OCI-M2 (cell line): Measurements from ENCODE around the gene DTX3L.

Experiments used
- DNase-seq: peaks from one replicate; lab custom pipeline; 2025; ENCODE audit not compliant: unreplicated experiment; lab: John Stamatoyannopoulos, UW

The DTX3L gene

DNA sequence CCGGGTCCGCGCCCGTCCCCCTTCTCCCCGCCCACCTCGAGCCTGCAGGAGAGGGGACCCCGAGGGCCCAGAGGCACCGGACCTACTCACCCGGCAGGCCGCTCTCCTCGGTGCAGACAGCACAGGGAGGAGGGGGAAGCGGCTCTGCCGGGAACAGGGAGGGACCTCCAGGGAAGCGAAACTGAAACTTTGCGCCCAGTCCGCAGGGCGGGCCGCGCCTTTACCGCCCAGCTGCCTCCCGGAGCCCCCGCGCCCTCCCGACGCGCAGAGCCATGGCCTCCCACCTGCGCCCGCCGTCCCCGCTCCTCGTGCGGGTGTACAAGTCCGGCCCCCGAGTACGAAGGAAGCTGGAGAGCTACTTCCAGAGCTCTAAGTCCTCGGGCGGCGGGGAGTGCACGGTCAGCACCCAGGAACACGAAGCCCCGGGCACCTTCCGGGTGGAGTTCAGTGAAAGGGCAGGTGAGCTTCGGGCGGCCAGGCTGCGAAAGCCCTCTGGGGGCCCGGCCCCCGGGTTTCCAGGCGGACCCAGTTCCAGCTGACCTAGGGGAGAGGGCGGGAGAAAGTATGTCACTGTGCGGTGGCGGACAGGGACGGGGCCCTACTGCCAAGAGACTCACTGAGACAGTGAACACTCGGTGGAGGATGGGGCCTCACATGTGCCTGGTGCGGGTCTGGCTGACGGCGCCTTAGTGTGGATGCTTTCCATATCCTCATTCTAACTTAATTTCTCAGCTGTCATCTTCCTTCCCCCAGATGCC lies at the start of gene DTX3L, which contains the start of gene PARP9:
DTX3L (plus strand) TSS at position 184 of the 758 bp plus-strand sequence; CDS start at position 273, 89 bp downstream.
PARP9 (minus strand) TSS at position 146 of the 758 bp plus-strand sequence. CDS start 4,680 bp downstream, outside the sequence.
- no peak for DNase-seq

DNA sequence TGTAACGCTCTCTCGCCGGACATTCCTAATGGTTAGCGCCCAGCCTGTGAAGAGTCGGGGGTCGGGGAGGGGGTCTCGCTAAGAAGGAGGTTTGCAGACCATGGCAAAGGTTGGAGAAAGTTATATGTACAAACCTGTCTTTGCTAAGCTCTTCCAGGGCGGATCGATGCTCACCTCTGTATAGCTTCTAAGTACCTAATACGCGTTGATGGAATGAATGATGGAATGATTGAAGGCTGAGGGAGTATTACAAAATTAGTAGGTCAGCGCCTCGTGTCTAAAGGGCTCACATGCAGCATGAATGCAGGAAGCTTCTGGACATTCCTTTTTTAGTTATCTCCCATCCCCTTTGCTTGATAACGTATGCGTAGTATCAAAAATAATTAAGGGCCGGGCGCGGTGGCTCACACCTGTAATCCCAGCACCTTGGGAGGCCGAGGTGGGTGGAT lies 49.1 kb upstream of the DTX3L start:
- no peak for DNase-seq

- no peak for DNase-seq
These were observed 48.3 kb upstream of the DTX3L start for GRCh38 chr3:122515870-122516269.

DNA sequence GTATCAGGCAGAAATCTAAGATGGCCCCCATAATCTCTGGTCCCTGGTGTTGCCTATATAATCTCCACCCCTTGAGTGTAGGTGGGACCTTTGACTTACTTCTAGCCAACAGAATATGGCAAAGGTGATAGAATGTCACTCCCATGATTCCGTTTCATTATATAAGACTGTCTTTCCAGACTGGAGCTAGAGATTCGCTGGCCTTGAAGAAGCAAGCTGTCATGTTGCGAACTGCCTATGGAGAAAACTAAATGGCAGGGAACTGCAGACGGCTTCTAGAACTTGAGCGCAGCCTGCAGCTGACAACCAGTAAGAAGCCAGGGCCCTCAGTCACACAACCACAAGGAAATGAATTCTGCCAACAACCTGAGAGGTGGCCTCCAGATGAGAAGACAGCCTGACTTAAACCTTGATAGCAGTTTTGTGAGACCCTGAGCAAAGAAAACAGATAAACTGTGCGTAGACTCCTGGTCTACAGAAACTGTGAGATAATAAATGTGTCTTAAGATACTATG lies 47.2 kb upstream of the DTX3L start:
- no peak for DNase-seq

GRCh38 chr3:122519693-122520092 lies 44.4 kb upstream of the DTX3L start:
- no peak for DNase-seq

- DNase-seq: no peak
These were observed 43.3 kb upstream of the DTX3L start for GRCh38 chr3:122520861-122521260.

- DNase-seq: no peak
These were observed 40.8 kb upstream of the DTX3L start for GRCh38 chr3:122523317-122523716.

GRCh38 chr3:122530164-122530563 lies 34.0 kb upstream of the DTX3L start:
- no peak for DNase-seq

DNA sequence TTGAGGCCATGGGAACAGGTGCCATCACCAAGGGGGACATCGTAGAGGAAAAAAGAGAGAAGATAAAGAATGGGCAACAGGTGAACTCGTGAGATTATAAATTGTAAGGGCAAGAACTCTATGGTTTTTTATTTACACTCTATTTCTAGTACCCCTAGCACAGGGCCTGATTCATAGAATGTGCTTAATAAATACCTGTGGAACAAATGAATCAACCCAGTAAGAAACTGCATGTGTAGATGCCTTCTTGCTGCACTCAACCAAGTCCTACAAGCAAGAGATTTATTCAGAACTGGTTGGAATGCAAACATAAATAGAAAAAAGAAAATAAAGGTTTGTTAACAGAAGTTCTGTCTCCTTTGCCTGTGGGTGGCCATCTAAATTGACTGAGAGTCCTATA lies 30.7 kb upstream of the DTX3L start:
- no peak for DNase-seq

DNA sequence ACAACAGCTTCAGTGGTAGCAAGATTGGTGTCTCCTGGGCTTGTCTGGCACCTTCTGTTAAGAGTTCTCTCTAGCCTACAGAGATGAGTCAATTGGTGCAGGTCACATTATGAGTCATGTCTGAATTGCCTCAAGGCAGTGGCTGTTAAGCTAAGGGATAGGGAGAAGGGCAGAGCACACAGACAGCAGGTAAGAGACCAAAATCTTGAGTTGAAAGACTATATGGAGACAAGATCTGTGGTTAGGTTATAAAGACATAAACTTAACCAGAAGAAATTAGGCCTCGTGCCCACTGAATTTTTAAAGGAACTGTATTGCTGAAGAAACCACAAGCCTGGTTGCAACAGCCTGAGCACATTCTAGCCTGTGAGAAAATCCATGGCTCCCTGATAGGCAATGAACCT lies 30.2 kb upstream of the DTX3L start:
- DNase-seq: no peak

GRCh38 chr3:122535964-122536631 lies 28.0 kb upstream of the DTX3L start:
- no peak for DNase-seq

DNA sequence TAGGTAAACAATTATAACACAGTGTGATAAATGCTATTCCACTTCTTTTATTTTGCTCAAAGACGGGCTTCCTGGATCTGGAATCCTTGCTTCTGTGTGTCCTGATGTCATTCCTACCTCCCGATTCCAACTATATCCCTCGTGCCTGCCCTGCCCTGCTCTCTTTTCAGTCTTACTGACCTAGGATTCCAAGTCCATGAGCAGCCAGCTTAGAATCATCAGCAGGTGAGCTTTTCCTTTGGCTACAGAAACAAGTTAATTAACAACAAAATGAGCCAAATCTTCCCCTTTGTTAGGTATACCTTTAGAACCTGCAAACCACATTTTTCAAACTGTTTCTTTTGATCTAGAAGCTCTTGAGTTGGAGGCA lies 27.5 kb upstream of the DTX3L start:
- no peak for DNase-seq

GRCh38 chr3:122538956-122539490 lies 25.1 kb upstream of the DTX3L start:
- no peak for DNase-seq

DNA sequence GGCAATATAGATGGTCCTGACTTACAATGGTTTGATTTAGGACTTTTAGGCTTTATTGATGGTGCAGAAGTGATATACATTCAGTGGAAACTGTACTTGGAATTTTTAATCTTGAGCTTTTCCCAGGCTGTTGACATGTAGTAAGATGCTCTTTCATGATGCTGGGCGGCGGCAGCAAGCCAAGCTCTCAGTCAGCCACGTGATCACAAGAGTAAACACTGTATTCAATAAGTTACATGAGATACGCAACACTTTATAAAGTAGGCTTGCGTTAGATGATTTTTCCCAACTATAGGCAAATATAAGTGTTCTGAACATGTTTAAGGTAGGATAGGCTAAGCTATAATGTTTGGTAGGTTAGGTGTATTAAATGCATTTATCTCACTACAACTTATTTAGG lies 18.0 kb upstream of the DTX3L start:
- no peak for DNase-seq

DNA sequence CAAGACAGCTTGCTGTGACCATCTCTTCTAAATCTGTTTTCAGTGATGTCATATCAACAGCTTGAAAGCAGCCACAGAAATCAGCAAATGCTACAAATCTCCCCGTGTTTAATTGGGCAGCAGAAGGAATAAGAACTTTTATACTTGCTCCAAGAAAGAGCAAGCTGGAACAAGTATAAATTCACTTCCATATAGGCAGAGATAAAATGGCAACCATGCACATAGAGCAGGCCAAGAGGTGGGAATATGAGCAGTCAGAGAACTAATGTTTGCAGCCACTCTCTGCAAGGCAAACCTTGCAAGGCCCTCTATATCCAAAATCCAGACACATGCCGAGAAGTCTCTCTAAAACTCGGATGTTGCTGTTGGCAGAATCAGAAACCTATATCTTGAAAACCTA lies 16.1 kb upstream of the DTX3L start:
- DNase-seq: no peak

DNA sequence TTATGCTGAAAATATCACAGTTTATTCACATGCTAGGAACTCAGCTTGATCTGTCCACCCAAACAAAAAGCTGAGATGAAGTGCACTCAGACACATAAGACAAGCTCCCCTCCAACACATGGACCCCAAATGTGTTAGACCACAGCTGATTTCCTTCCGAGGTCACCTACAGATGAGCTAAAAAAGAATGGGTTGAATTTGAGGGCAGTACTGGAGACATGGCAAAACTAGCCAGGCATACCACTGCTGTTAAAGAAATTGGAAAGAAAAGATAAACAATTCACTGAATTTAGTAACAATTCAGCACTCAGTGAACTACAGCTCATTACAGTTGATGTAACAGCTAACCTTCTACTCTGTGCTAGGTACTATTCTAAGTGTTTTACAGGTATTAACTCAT lies 15.5 kb upstream of the DTX3L start:
- no peak for DNase-seq

DNA sequence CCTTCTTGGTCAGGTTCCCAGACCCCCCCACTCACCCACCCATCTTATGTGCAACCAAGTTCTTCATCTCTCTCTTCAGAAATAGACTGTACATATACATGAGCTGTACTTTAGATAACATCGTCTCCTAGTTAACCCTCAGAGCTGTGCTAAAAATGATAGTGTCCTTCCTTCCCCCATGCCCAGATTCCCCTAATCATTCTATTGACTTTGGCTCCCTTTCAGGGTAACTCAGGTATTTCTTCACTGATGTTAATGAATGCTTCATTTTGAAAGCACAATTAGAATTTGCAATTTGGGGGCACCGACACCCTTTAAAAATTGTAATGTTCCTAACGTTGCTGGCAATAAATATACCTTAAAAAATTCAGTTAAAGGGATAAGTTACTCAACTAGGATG lies 11.0 kb upstream of the DTX3L start:
- no peak for DNase-seq

GRCh38 chr3:122555275-122556071 lies 8.7 kb upstream of the DTX3L start:
- no peak for DNase-seq

GRCh38 chr3:122557356-122557755 lies 6.8 kb upstream of the DTX3L start:
- no peak for DNase-seq

DNA sequence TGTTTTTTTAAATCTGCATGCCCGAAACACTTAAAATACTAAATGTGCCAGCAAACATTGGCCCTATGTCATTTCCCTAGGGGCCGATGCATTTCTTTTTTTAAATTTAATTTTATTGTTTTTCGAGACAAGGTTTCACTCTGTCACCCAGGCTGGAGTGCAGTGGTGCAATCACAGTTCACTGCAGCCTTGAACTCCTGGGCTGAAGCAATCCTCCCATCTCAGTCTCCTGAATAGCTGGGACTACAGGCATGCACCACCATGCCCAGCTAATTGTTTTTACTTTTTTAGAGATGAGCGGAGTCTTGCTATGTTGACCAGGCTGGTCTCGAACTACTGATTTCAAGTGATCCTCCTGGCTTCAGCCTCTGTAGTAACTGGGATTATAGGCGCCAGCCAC lies 5.5 kb upstream of the DTX3L start:
- DNase-seq: no peak

GRCh38 chr3:122559906-122560305 lies 4.2 kb upstream of the DTX3L start:
- no peak for DNase-seq
